ENCODE results near the gene ZMIZ1.

The ZMIZ1 gene

GRCh38 chr10:79146611-79147130 is 77.9 kb downstream of the ZMIZ1 start:
- peaks cover 86% of the 10 kb centered on the region for H3K4me1 ChIP-seq (ENCODE audit: control insufficient read depth, insufficient read depth, low read depth, low read length)
- peak overlapping the region in 1 of 2 experiments; percentile 1 for H3K18ac ChIP-seq (ENCODE audit: low read depth in 1 of 2, low read length in 2 of 2)
- peak overlapping the region; percentile 36 for H2BK15ac ChIP-seq (ENCODE audit: low read depth, poor library complexity, severe bottlenecking)
- H4K91ac ChIP-seq (ENCODE audit: low read length) = peak overlapping the region; percentile 52
- no peak overlapping the region for H3K4me2 ChIP-seq (ENCODE audit: low read length, poor library complexity, severe bottlenecking)
- H4K8ac ChIP-seq (ENCODE audit: low read length) = peak overlapping the region; percentile 32
- no peak overlapping the region for H3K27ac ChIP-seq (ENCODE audit: low read length, poor library complexity, severe bottlenecking)
- H3K36me3 ChIP-seq (ENCODE audit: control insufficient read depth in 1 of 2, insufficient read depth in 2 of 2, low read depth in 1 of 2, low read length in 2 of 2) = peaks cover 43 to 72% of the 10 kb centered on the region in 2 experiments
- no peaks in the 10 kb centered on the region for H3K9me3 ChIP-seq (ENCODE audit: control insufficient read depth, low read length)
- H3K27me3 ChIP-seq (ENCODE audit: control insufficient read depth in 1 of 2, insufficient read depth in 1 of 2, low read length in 2 of 2) = no peaks in the 10 kb centered on the region
- peaks cover 18% of the 10 kb centered on the region for H3K79me1 ChIP-seq (replicated peaks; ENCODE audit: low read length, poor library complexity, severe bottlenecking)
- peak overlapping the region; percentile 80 for H2AK5ac ChIP-seq (ENCODE audit: low read length, severe bottlenecking)
- H2BK5ac ChIP-seq (ENCODE audit: low read depth, low read length, poor library complexity, severe bottlenecking) = no peak overlapping the region
- H3K4ac ChIP-seq (ENCODE audit: low read depth in 1 of 2, low read length in 2 of 2) = no peak overlapping the region
- H3K9ac ChIP-seq (ENCODE audit: low read length) = peak overlapping the region; percentile 65
- peak overlapping the region in 1 of 2 experiments; percentile 68 for H2BK12ac ChIP-seq (ENCODE audit: low read length in 2 of 2)
- 88% methylated on average over 13 of the region's 13 CpGs for WGBS
- no peak overlapping the region for H3K4me3 ChIP-seq (ENCODE audit: insufficient read depth in 1 of 2, low read depth in 1 of 2, low read length in 2 of 2)
- no peak overlapping the region for H2AFZ ChIP-seq (ENCODE audit: low read depth, low read length)
- H3K14ac ChIP-seq (ENCODE audit: low read length in 2 of 2) = no peak overlapping the region
- peak; percentile 51 for DNase-seq
- no peak overlapping the region for H3K23ac ChIP-seq (ENCODE audit: low read length in 2 of 2)
- no peak overlapping the region for H2BK120ac ChIP-seq (ENCODE audit: low read depth, low read length)

DNA sequence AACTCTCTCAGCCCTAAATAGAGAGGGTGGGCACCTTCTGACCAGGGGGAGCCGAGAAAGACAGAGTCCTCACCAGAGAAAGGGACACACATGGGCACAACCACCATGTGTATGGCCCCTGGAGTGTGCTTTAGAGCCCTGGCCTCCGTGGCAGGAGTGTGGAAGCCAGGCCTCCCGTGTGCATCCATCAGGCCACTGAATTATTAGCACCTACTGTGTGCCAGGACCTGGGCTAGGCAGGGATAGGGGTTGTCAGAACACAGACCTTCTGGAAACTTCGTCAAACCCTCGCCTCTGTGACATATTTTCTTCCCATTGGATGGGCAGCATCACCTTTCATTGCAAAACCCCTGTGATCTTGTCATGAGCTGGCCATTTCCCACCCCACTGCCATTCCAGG is 78.5 kb downstream of the ZMIZ1 start:
- H2BK12ac ChIP-seq (ENCODE audit: low read length in 2 of 2) = peak overlapping the region in 1 of 2 experiments; percentile 1
- WGBS = 96% methylated on average over 5 of the region's 5 CpGs
- DNase-seq = no peak
- H3K4ac ChIP-seq (ENCODE audit: low read depth in 1 of 2, low read length in 2 of 2) = peak overlapping the region in 1 of 2 experiments; percentile 43
- H2AK5ac ChIP-seq (ENCODE audit: low read length, severe bottlenecking) = peak overlapping the region; percentile 80
- H2BK15ac ChIP-seq (ENCODE audit: low read depth, poor library complexity, severe bottlenecking) = no peak overlapping the region
- no peak overlapping the region for H4K91ac ChIP-seq (ENCODE audit: low read length)
- no peak overlapping the region for H3K14ac ChIP-seq (ENCODE audit: low read length in 2 of 2)
- H3K18ac ChIP-seq (ENCODE audit: low read depth in 1 of 2, low read length in 2 of 2) = peak overlapping the region in 1 of 2 experiments; percentile 1
- peaks cover 42 to 67% of the 10 kb centered on the region in 2 experiments for H3K36me3 ChIP-seq (ENCODE audit: control insufficient read depth in 1 of 2, insufficient read depth in 2 of 2, low read depth in 1 of 2, low read length in 2 of 2)
- no peak overlapping the region for H4K8ac ChIP-seq (ENCODE audit: low read length)
- H3K9me3 ChIP-seq (ENCODE audit: control insufficient read depth, low read length) = no peaks in the 10 kb centered on the region
- H2AFZ ChIP-seq (ENCODE audit: low read depth, low read length) = no peak overlapping the region
- H3K79me1 ChIP-seq (replicated peaks; ENCODE audit: low read length, poor library complexity, severe bottlenecking) = peaks cover 18% of the 10 kb centered on the region
- H3K27ac ChIP-seq (ENCODE audit: low read length, poor library complexity, severe bottlenecking) = peak overlapping the region; percentile 13
- H3K23ac ChIP-seq (ENCODE audit: low read length in 2 of 2) = no peak overlapping the region
- H2BK120ac ChIP-seq (ENCODE audit: low read depth, low read length) = no peak overlapping the region
- peak overlapping the region; percentile 65 for H3K9ac ChIP-seq (ENCODE audit: low read length)
- no peak overlapping the region for H3K4me3 ChIP-seq (ENCODE audit: insufficient read depth in 1 of 2, low read depth in 1 of 2, low read length in 2 of 2)
- H3K4me1 ChIP-seq (ENCODE audit: control insufficient read depth, insufficient read depth, low read depth, low read length) = peaks cover 85% of the 10 kb centered on the region
- H3K27me3 ChIP-seq (ENCODE audit: control insufficient read depth in 1 of 2, insufficient read depth in 1 of 2, low read length in 2 of 2) = no peaks in the 10 kb centered on the region
- H3K4me2 ChIP-seq (ENCODE audit: low read length, poor library complexity, severe bottlenecking) = no peak overlapping the region
- no peak overlapping the region for H2BK5ac ChIP-seq (ENCODE audit: low read depth, low read length, poor library complexity, severe bottlenecking)

- no peak for DNase-seq
- H3K9me3 ChIP-seq (ENCODE audit: control insufficient read depth, low read length) = no peaks in the 10 kb centered on the region
- no peak overlapping the region for H2BK15ac ChIP-seq (ENCODE audit: low read depth, poor library complexity, severe bottlenecking)
- H4K8ac ChIP-seq (ENCODE audit: low read length) = no peak overlapping the region
- peak overlapping the region; percentile 1 to 29 for H3K4ac ChIP-seq (ENCODE audit: low read depth in 1 of 2, low read length in 2 of 2)
- peak overlapping the region; percentile 68 for H3K9ac ChIP-seq (ENCODE audit: low read length)
- H3K4me1 ChIP-seq (ENCODE audit: control insufficient read depth, insufficient read depth, low read depth, low read length) = peaks cover 84% of the 10 kb centered on the region
- H4K91ac ChIP-seq (ENCODE audit: low read length) = peak overlapping the region; percentile 9
- H3K18ac ChIP-seq (ENCODE audit: low read depth in 1 of 2, low read length in 2 of 2) = peak overlapping the region in 1 of 2 experiments; percentile 42
- H2AFZ ChIP-seq (ENCODE audit: low read depth, low read length) = no peak overlapping the region
- peaks cover 36 to 61% of the 10 kb centered on the region in 2 experiments for H3K36me3 ChIP-seq (ENCODE audit: control insufficient read depth in 1 of 2, insufficient read depth in 2 of 2, low read depth in 1 of 2, low read length in 2 of 2)
- H3K14ac ChIP-seq (ENCODE audit: low read length in 2 of 2) = no peak overlapping the region
- WGBS = 86% methylated on average over 7 of the region's 7 CpGs
- H3K4me2 ChIP-seq (ENCODE audit: low read length, poor library complexity, severe bottlenecking) = no peak overlapping the region
- H3K23ac ChIP-seq (ENCODE audit: low read length in 2 of 2) = no peak overlapping the region
- H3K27ac ChIP-seq (ENCODE audit: low read length, poor library complexity, severe bottlenecking) = no peak overlapping the region
- no peak overlapping the region for H3K4me3 ChIP-seq (ENCODE audit: insufficient read depth in 1 of 2, low read depth in 1 of 2, low read length in 2 of 2)
- H2AK5ac ChIP-seq (ENCODE audit: low read length, severe bottlenecking) = peak overlapping the region; percentile 29
- no peak overlapping the region for H2BK5ac ChIP-seq (ENCODE audit: low read depth, low read length, poor library complexity, severe bottlenecking)
- H2BK120ac ChIP-seq (ENCODE audit: low read depth, low read length) = no peak overlapping the region
- peak overlapping the region; percentile 6 to 40 for H2BK12ac ChIP-seq (ENCODE audit: low read length in 2 of 2)
- peaks cover 19% of the 10 kb centered on the region for H3K79me1 ChIP-seq (replicated peaks; ENCODE audit: low read length, poor library complexity, severe bottlenecking)
- H3K27me3 ChIP-seq (ENCODE audit: control insufficient read depth in 1 of 2, insufficient read depth in 1 of 2, low read length in 2 of 2) = no peaks in the 10 kb centered on the region
Observed at GRCh38 chr10:79147796-79148451, 79.2 kb downstream of the ZMIZ1 start.

Measured in mesenchymal stem cell (in vitro differentiated cells and primary cell).